ENCODE data around the gene HOXC11. TPM values are rescaled to one million over a fixed set of nuclear protein-coding genes. Genes with fewer than 3 reads are reported as not detected.

HOXC11 gene
- not detected in 2 replicates for total RNA-seq (2014; rRNA removed; shearing (Covaris generic))

DNA sequence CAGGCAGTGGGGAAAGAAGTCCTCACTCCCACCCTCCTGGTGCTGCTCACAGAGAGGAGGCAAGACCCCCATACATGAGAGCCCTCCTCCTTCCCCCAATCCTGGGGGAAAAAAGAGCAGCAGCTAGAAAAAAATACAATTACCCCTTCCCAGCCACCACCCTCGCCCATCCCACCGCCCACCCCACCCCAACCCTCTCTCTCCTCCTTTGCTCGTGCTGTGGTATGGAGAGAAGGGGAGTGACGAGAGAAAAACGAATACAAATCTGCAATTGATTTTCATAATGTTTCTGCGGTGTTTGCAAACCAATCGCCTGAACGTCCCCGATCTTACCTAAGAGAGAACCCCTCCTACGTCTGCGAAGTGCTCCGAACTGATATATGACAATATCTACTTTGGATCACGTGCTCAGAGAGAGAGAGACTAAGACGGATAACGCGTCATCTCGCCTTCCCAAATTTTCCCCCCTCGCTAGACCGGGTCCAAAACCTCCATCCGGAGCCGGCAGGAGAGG, at the start of gene HOXC11:
Gene HOXC11, plus strand, starts transcription at position 405 of the 514 bp plus-strand sequence. CDS start 116 bp downstream, outside the sequence.
- DNase-seq, result no peak
- Histone ChIP-seq H3K36me3 (replicated peaks; ENCODE audit: control insufficient read depth, insufficient read depth, low read length) (no peaks in the 10 kb centered on the region), H3K4me3 (ENCODE audit: insufficient read depth, low read depth, low read length) (peak within 1 kb of the TSS; percentile 16; the same call in 1 of the 2 replicates), H3K27me3 (ENCODE audit: control insufficient read depth, insufficient read depth, low read length) (peaks cover 100% of the 10 kb centered on the region)

DNA sequence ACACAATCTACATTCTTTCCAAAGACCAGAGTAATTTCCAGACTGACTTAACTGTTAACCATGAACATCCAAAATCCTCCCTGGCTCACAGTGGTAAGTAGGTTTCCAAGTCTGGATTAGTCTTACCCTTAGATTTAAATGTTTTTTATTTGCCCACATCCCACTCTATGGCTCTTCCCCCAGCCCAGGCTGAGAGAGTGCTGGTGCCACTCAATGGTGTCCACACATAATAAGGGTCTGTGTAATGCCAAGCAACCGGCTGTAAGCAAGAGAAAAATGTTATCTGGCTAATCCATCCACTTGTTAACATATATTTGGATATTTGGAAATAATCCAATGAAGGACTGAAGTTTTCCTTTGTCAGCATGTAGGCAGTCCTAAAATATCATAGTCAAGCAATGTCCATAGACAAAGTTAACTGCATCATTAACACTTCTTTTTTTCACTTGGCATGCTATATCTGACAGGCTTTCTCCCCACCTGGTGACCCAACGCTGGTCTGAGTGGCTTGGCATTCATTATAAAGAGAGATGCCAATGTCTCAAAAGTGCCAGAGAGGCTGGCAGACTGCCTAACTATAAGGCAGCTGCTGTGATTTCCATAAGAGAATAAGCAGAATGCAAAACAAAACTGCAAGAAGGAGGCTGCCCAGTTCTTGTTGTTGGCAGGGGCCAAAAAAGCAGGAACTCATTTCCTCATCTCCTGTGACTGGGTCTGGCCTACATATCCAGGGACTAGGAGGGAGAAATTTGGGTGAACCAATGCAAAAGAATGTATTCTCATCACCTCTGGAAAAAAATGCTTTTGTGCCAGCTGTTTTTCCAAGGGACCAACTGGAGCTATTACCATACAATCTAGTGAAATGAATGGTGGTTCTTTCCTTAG, 48.2 kb upstream of the HOXC11 start:
- H3K27me3 ChIP-seq (ENCODE audit: control insufficient read depth, insufficient read depth, low read length), result peaks cover 74% of the 10 kb centered on the region
- no peaks in the 10 kb centered on the region for H3K36me3 ChIP-seq (replicated peaks; ENCODE audit: control insufficient read depth, insufficient read depth, low read length)

DNA sequence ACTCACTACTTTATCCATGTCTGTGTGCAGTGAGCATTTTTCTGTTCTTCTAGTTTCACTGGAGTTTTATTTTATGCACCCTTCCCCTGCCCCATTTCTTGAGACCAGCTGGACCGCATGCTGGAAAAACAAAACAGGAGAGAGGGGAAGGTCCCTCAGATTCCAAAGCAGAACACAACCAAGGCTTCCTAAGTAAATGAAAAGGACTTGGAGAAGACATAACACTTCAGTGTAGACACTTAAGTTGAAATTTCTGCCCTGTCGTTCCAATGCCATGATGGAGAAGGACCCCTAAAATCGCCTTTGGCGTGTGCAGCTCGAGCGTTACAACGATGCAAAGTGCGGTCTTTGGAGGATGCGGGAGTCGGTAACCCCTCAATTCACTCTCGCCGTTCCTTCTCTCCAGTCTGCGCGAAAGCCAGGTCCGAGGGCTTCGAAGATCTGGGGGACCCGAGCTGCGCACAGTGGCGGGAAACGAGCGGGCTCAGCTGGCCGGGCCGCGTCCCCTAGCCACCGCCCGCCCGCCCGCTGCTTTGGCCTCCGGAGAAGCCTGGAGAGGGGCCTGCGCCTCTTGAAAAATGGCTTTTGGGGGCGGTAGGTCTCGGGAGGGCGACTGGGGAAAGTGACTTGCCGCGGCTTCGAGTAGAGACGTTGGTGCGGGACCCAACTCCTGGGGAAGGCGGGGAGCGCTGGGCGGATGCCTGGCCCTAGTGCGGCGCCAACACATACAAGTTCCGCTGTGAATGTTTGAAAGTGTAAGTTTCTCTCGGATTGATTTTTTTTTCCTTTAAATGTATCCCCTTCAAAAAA, 45.5 kb upstream of the HOXC11 start:
- DNase-seq, result peak; percentile 59
- Histone ChIP-seq H3K36me3 (replicated peaks; ENCODE audit: control insufficient read depth, insufficient read depth, low read length) (no peaks in the 10 kb centered on the region), H3K4me3 (ENCODE audit: insufficient read depth, low read depth, low read length) (no peak overlapping the region), H3K27me3 (ENCODE audit: control insufficient read depth, insufficient read depth, low read length) (peaks cover 97% of the 10 kb centered on the region)

More for the DNA sequence above, 48.2 kb upstream of the HOXC11 start:
- DNase-seq, result no peak
- no peak overlapping the region for H3K4me3 ChIP-seq (ENCODE audit: insufficient read depth, low read depth, low read length)

GRCh38 chr12:53928054-53928835, 44.7 kb upstream of the HOXC11 start:
- Histone ChIP-seq H3K4me3 (ENCODE audit: insufficient read depth, low read depth, low read length) (no peak overlapping the region), H3K27me3 (ENCODE audit: control insufficient read depth, insufficient read depth, low read length) (peaks cover 100% of the 10 kb centered on the region), H3K36me3 (replicated peaks; ENCODE audit: control insufficient read depth, insufficient read depth, low read length) (no peaks in the 10 kb centered on the region)
- DNase-seq, result peak; percentile 40

GRCh38 chr12:53929527-53929926, 43.4 kb upstream of the HOXC11 start:
- peaks cover 100% of the 10 kb centered on the region for H3K27me3 ChIP-seq (ENCODE audit: control insufficient read depth, insufficient read depth, low read length)
- peak; percentile 9 for DNase-seq
- H3K4me3 ChIP-seq (ENCODE audit: insufficient read depth, low read depth, low read length), result no peak overlapping the region
- no peaks in the 10 kb centered on the region for H3K36me3 ChIP-seq (replicated peaks; ENCODE audit: control insufficient read depth, insufficient read depth, low read length)

DNA sequence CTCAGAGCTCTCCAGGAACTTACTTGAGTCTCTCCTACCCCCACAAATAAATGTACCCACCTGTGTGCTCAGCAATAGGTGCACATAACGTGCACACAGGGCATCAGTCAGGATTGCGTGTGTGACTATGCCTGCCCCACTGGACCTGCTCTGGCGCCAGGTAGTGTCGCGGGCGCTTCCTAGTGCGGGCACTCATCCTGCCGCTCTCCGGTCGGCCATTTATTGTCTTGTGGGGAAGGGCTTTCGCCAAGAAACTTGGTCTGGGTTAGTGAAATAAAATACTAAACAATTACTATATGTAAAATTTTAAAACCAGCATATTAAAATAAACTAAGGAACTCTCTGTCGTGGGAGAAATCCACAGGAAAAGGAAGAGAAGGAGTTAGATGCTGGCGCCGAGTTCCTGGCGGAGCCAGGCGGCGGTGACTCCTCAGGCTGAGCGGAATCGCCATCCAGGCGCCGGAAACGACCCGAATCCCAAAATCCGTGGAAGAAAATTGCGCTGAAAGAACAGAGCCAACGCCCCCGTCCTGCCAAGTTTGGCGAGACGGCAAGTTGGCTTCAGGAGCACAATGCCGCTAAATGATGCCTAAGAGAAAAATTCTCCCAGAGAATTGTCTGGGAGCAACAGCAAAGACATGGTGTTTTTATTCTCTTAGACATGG, 42.2 kb upstream of the HOXC11 start:
- H3K4me3 ChIP-seq (ENCODE audit: insufficient read depth, low read depth, low read length), result no peak overlapping the region
- H3K27me3 ChIP-seq (ENCODE audit: control insufficient read depth, insufficient read depth, low read length), result peaks cover 100% of the 10 kb centered on the region
- peak; percentile 34 for DNase-seq
- H3K36me3 ChIP-seq (replicated peaks; ENCODE audit: control insufficient read depth, insufficient read depth, low read length), result no peaks in the 10 kb centered on the region

DNA sequence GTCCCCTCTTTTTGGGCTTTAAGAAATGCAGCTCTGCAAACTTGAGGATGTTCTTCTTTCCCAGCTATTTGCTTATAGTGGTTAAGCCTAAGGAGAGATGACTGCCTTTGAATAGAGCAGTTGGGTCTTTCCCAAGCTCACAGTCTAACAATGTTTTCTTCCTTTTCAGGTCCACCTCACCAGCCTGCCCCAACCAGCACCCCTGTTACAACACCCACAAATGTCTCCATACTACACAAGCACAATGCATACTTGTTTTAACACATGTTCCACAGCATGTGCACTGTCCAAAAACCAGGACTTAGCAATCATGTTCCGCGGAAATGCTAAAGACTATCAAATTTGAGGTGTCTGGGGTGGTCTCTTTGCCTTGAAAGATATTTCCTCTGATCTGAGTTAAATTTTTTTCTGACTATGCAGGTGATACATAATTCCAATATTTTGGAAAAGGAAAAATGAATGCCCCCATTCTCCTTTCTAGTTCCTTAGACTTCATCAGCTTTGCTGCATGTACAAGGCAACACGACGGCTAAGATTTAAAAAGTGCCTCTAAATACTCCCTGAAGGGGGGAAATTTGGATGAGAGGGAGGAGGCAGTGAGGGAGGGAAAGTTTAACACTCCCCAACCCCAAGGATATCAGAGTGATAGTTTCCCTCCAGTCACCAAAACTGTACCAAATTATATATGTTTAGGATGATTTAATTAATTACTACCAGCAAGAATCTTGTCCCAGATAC, 40.9 kb upstream of the HOXC11 start:
- DNase-seq, result no peak
- Histone ChIP-seq H3K27me3 (ENCODE audit: control insufficient read depth, insufficient read depth, low read length) (peaks cover 100% of the 10 kb centered on the region), H3K4me3 (ENCODE audit: insufficient read depth, low read depth, low read length) (no peak overlapping the region), H3K36me3 (replicated peaks; ENCODE audit: control insufficient read depth, insufficient read depth, low read length) (no peaks in the 10 kb centered on the region)

- Histone ChIP-seq H3K27me3 (ENCODE audit: control insufficient read depth, insufficient read depth, low read length) (peaks cover 100% of the 10 kb centered on the region), H3K36me3 (replicated peaks; ENCODE audit: control insufficient read depth, insufficient read depth, low read length) (no peaks in the 10 kb centered on the region), H3K4me3 (ENCODE audit: insufficient read depth, low read depth, low read length) (no peak overlapping the region)
- DNase-seq, result no peak
Observed at GRCh38 chr12:53932915-53933314, 40.0 kb upstream of the HOXC11 start.

DNA sequence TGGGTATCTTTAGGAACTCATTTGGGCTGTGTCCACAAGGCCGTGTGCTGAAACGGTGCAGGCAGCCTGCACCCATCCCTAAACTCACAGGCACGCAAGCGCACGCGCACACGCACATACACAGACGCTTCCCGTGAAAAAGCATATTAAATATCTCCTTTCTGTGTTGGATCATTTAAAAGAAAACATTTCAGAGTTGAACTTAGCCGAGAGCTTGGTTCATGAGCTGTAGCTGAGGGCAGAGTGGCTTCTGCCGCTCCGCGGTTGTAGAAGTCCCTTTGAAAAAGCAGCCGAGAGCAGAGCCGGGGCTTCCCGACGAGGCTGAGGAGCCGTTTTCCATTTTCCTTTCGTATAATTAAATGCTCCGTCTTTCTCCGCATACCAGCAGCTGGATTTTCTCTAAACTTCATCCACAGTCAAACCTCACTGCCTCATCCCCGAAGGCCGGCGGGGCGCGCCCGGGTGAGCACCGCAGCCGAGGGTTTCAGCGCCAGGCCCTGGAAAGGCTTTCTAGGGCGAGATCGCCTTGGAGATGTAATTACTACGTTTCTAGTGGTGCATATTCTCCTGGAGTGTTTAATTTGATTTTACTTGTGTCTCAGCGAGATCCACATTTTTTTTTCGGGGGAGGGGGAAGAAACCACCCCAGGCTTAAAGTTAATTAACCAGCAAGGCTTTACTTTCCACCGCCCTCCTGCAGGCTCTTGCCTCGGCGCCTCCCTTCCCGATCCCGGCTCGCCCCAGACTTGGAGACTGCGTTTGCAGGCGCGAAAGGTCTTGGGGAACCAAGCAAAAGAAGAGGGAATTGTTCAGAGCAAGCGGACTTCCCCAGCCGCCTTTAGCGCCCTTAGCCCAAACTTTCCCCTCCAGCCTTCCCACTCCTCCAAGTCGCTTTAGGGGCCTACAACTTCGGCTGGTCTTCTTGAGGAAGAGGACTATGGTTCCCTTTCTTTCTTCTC, 37.3 kb upstream of the HOXC11 start:
- Histone ChIP-seq H3K36me3 (replicated peaks; ENCODE audit: control insufficient read depth, insufficient read depth, low read length) (no peaks in the 10 kb centered on the region), H3K4me3 (ENCODE audit: insufficient read depth, low read depth, low read length) (no peak overlapping the region), H3K27me3 (ENCODE audit: control insufficient read depth, insufficient read depth, low read length) (peaks cover 100% of the 10 kb centered on the region)
- peak; percentile 56 for DNase-seq

DNA sequence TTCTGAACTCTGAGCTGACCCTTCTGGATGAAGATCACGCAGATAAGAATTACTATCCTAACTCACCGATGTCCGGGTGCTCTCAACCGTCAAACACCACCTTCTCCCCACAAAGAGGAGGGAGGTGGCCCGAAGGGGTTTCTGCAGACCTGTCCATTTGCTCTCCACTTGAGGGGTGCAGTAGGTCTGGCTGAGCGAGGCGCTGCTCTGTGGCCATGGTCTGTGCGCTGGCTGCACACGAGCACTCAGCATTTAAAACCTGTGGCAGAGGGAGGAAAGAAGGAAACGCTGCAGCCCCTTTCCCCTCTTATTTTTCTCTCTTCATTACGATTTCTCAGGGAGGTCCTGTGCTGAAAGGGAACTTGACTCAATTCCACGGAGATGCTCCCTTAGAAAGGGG, 35.8 kb upstream of the HOXC11 start:
- H3K36me3 ChIP-seq (replicated peaks; ENCODE audit: control insufficient read depth, insufficient read depth, low read length), result no peaks in the 10 kb centered on the region
- no peak overlapping the region for H3K4me3 ChIP-seq (ENCODE audit: insufficient read depth, low read depth, low read length)
- peaks cover 100% of the 10 kb centered on the region for H3K27me3 ChIP-seq (ENCODE audit: control insufficient read depth, insufficient read depth, low read length)
- no peak for DNase-seq

- peak; percentile 17 for DNase-seq
- no peaks in the 10 kb centered on the region for H3K36me3 ChIP-seq (replicated peaks; ENCODE audit: control insufficient read depth, insufficient read depth, low read length)
- H3K27me3 ChIP-seq (ENCODE audit: control insufficient read depth, insufficient read depth, low read length), result peaks cover 100% of the 10 kb centered on the region
- no peak overlapping the region for H3K4me3 ChIP-seq (ENCODE audit: insufficient read depth, low read depth, low read length)
Observed at GRCh38 chr12:53937596-53938325, 35.2 kb upstream of the HOXC11 start.
